Measurements from ENCODE around the gene IKZF4. TPM values are rescaled to one million over a fixed set of nuclear protein-coding genes. Genes with fewer than 3 reads are reported as not detected.
"Not testable (repeated sequence)": the region's sequence is repeated elsewhere in the genome, so short reads cannot be mapped to it uniquely, and the experiment has no call there.

Gene IKZF4
- total RNA-seq, 1 experiment from 2014 or later, result 2.8 TPM

DNA sequence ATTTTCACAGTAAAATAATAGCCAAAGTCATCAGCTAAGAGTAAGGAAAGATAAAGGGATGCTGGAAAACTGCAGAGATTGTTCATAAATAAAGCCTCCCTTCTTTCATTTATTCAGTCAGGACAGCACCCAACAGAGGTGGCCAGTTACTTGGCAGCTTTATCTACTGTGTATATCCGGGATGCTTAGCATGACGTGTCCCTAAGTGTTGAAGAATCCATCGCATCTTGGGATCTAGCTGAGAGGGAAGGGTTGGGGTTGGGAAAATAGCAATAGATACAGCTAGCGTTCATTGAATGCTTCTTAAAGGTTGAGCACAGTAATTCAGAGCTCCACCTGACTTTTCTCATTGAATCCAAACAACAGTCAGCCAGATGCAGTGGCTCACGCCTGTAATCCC lies 53.6 kb downstream of the IKZF4 start:
- Histone ChIP-seq H3K4me2 (ENCODE audit: low read length) (no peak overlapping the region), H3K27me3 (ENCODE audit: low read length) (no peaks in the 10 kb centered on the region), H3K36me3 (ENCODE audit: low read depth, low read length) (no peaks in the 10 kb centered on the region), H3K4me1 (ENCODE audit: insufficient read depth, low read length) (peaks cover 5% of the 10 kb centered on the region; the same call in 1 of the 2 replicates), H3K9me3 (ENCODE audit: low read length) (no peaks in the 10 kb centered on the region), H3K4me3 (ENCODE audit: low read length) (no peak overlapping the region), H3K27ac (ENCODE audit: low read length) (no peak overlapping the region), H3K9ac (ENCODE audit: low read length) (no peak overlapping the region), H3K9me2 (replicated peaks; ENCODE audit: low read length) (no peaks in the 10 kb centered on the region), H4K20me1 (ENCODE audit: low read length) (no peaks in the 10 kb centered on the region), H3K79me2 (ENCODE audit: low read length) (no peaks in the 10 kb centered on the region), H3F3A (ENCODE audit: low read length, unreplicated experiment) (no peaks in the 10 kb centered on the region), H2AFZ (ENCODE audit: low read length) (no peak overlapping the region)
- no peak for TF ChIP-seq EZH2phosphoT487 (IDR thresholded peaks at IDR 0.05; ENCODE audit: borderline replicate concordance, low read length)
- no peak for TF ChIP-seq EZH2 (IDR thresholded peaks at IDR 0.05; ENCODE audit: low read length, unreplicated experiment)
- TF ChIP-seq CTCF (conservative IDR thresholded peaks at IDR 0.05; ENCODE audit: low read depth, low read length), result no peak
- intact Hi-C loops (cut with micrococcal nuclease), result no loop called here
- CTCF ChIA-PET, result no interaction called here
- DNase-seq (no peak), ATAC-seq (no peak)
- POLR2A ChIA-PET (ENCODE audit: unreplicated experiment), result interaction anchor here (0.6 kb wide), 1 partner anchor 100 kb away, joined by 3 read pairs; no protein-coding TSS in a partner anchor
- no TSS peak for BruUV-seq (replicated peaks)

GRCh38 chr12:56077966-56078365 lies 57.1 kb downstream of the IKZF4 start:
- H3F3A ChIP-seq (ENCODE audit: low read length, unreplicated experiment); POLR2A ChIA-PET (ENCODE audit: unreplicated experiment); H3K9ac ChIP-seq (ENCODE audit: low read length); H3K4me3 ChIP-seq (ENCODE audit: low read length); H2AFZ ChIP-seq (ENCODE audit: low read length); CTCF ChIA-PET; H3K36me3 ChIP-seq (ENCODE audit: low read depth, low read length); H3K27me3 ChIP-seq (ENCODE audit: low read length); H3K27ac ChIP-seq (ENCODE audit: low read length); DNase-seq; H3K9me3 ChIP-seq (ENCODE audit: low read length); H4K20me1 ChIP-seq (ENCODE audit: low read length); BruUV-seq (replicated peaks); H3K4me2 ChIP-seq (ENCODE audit: low read length); H3K9me2 ChIP-seq (replicated peaks; ENCODE audit: low read length); ATAC-seq: not testable (repeated sequence)
- H3K4me1 ChIP-seq (ENCODE audit: insufficient read depth, low read length), result peaks cover 19% of the 10 kb centered on the region
- intact Hi-C loops (cut with micrococcal nuclease), result loop anchor here (5.0 kb wide), 1 partner anchor 39 kb away; the partner anchor contains the start of genes RPL41 and ZC3H10
- peaks cover 27% of the 10 kb centered on the region for H3K79me2 ChIP-seq (ENCODE audit: low read length)

- TF ChIP-seq EZH2phosphoT487 (IDR thresholded peaks at IDR 0.05; ENCODE audit: borderline replicate concordance, low read length) (no peak), CTCF (conservative IDR thresholded peaks at IDR 0.05; ENCODE audit: low read depth, low read length) (no peak), EZH2 (IDR thresholded peaks at IDR 0.05; ENCODE audit: low read length, unreplicated experiment) (no peak)
- CTCF ChIA-PET, result no interaction called here
- no peaks in the 10 kb centered on the region for H3K27me3 ChIP-seq (ENCODE audit: low read length)
- no peaks in the 10 kb centered on the region for H3K36me3 ChIP-seq (ENCODE audit: low read depth, low read length)
- H3K79me2 ChIP-seq (ENCODE audit: low read length), result peaks cover 27% of the 10 kb centered on the region
- peak overlapping the region; percentile 93 for H3K4me2 ChIP-seq (ENCODE audit: low read length)
- no peak for DNase-seq
- ATAC-seq, result no peak
- POLR2A ChIA-PET (ENCODE audit: unreplicated experiment), result no interaction called here
- H3K27ac ChIP-seq (ENCODE audit: low read length), result no peak overlapping the region
- no peaks in the 10 kb centered on the region for H3F3A ChIP-seq (ENCODE audit: low read length, unreplicated experiment)
- intact Hi-C loops (cut with micrococcal nuclease), result loop anchor here (5.0 kb wide), 1 partner anchor 39 kb away; the partner anchor contains the start of genes RPL41 and ZC3H10
- no TSS peak for BruUV-seq (replicated peaks)
- no peak overlapping the region for H3K9ac ChIP-seq (ENCODE audit: low read length)
- H3K4me1 ChIP-seq (ENCODE audit: insufficient read depth, low read length), result peaks cover 19% of the 10 kb centered on the region
- H2AFZ ChIP-seq (ENCODE audit: low read length), result peak overlapping the region; percentile 93
- no peaks in the 10 kb centered on the region for H3K9me2 ChIP-seq (replicated peaks; ENCODE audit: low read length)
- H3K4me3 ChIP-seq (ENCODE audit: low read length), result peak overlapping the region; percentile 86
- H3K9me3 ChIP-seq (ENCODE audit: low read length), result no peaks in the 10 kb centered on the region
- no peaks in the 10 kb centered on the region for H4K20me1 ChIP-seq (ENCODE audit: low read length)
Observed at GRCh38 chr12:56078427-56078826, 57.6 kb downstream of the IKZF4 start.

Measured in PC-3 (cell line).